Activated CD4-positive, alpha-beta T cell treated with anti-CD3 and anti-CD28 coated beads, Interleukin-2, Interleukin-4, amounts not matched to agents 100 ng/mL and 50 ng/mL, durations not matched to agents 16 hours and 8 hours (primary cell): ENCODE measurements around the gene MEP1B.
"Not testable (repeated sequence)": the region's sequence is repeated elsewhere in the genome, so short reads cannot be mapped to it uniquely, and the experiment has no call there.

Source experiments
- DNase-seq: peaks from one replicate; pipeline ENCODE4 v3.0.0-alpha.2; 2020; ENCODE audit warnings: low spot score

MEP1B gene

DNA sequence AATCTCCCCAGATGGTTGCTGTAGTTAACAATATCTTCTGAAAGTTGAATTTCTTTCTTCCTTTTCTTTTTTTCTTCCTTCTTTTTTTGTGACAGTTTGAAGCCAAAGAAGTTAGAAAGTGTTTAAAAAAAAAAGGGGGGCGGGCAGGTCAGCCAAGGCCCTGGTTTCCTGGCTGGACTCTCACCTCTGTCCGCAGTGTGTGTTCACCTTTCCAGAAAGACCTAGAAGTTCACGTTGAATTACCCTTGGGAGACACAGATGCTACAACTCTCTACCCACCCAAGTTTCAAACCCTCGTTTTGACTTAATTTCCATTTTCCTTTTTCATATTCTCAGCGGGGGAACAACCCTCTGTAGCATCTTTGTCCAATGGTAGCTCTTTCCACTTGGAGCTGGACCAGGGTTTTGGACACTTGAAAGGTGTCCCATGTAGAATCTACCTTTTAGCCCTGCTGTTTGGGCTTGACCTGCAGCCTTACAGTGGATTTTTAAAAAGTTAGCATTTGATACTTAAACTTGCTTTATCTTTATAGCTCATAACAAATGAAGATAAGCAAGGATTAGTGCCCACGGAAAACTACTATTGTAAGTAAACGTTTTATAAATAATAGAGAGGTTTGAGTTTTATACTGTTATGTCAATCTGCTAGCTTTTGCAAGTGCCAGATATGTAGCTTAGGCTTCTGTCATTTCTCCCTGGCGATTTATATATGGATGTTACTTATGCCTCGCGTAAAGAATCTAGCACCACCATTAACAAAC, 20.0 kb downstream of the MEP1B start:
- no peak for DNase-seq

- no peak for DNase-seq
Observed at GRCh38 chr18:32213693-32214092, 23.9 kb downstream of the MEP1B start.

GRCh38 chr18:32216390-32216789, 26.6 kb downstream of the MEP1B start:
- DNase-seq: no peak

GRCh38 chr18:32219431-32220018, 29.7 kb downstream of the MEP1B start:
- no peak for DNase-seq

DNA sequence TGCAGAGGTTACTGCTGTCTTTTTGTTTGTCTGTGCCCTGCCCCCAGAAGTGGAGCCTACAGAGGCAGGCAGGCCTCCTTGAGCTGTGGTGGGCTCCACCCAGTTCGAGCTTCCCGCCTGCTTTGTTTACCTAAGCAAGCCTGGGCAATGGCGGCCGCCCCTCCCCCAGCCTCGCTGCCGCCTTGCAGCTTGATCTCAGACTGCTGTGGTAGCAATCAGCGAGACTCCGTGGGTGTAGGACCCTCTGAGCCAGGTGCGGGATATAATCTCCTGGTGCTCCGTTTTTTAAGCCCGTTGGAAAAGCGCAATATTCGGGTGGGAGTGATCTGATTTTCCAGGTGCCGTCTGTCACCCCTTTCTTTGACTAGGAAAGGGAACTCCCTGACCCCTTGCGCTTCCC, 43.5 kb downstream of the MEP1B start:
- DNase-seq: not testable (repeated sequence)

DNA sequence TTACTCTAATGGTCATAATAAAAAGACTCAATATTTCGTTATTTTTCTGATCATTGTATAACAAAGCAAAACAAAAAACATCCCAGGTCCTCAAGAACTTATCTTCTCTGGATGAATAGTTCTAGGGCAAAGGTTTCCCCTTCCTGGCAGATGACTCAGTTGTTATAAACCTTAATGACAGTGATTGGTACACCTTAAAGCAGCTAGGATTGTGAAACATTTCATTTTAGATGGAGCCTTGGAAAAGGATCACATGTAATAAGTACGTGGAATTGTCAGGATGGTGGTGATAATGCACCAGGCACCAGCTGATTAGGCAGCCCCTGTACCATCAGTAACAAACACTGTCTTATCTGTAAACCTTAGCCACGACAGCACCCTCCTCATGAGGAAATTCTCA, 47.2 kb downstream of the MEP1B start:
- DNase-seq: no peak

GRCh38 chr18:32238635-32239268, 48.9 kb downstream of the MEP1B start:
- no peak for DNase-seq

DNA sequence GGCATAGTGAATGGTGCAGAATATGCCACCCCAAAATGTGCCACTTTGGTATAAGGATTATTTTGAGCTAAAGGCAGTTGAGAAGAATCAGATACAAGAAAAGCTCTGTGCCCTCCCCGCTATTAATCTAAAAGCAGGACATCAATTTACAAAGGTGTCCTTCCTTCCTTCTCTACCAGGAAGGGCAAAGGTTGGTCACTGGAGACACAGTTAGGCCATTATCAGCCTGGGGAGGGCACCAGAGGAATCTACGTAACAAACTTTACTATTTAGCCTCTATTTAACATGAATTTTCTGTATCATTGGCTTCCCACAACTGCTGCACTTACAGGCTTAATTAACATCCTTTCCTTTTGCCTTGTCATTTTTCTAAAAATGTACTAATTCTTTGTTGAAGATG, 52.6 kb downstream of the MEP1B start:
- no peak for DNase-seq

- no peak for DNase-seq
Observed at GRCh38 chr18:32243358-32243757, 53.5 kb downstream of the MEP1B start.

GRCh38 chr18:32244881-32245280, 55.0 kb downstream of the MEP1B start:
- DNase-seq: no peak

DNA sequence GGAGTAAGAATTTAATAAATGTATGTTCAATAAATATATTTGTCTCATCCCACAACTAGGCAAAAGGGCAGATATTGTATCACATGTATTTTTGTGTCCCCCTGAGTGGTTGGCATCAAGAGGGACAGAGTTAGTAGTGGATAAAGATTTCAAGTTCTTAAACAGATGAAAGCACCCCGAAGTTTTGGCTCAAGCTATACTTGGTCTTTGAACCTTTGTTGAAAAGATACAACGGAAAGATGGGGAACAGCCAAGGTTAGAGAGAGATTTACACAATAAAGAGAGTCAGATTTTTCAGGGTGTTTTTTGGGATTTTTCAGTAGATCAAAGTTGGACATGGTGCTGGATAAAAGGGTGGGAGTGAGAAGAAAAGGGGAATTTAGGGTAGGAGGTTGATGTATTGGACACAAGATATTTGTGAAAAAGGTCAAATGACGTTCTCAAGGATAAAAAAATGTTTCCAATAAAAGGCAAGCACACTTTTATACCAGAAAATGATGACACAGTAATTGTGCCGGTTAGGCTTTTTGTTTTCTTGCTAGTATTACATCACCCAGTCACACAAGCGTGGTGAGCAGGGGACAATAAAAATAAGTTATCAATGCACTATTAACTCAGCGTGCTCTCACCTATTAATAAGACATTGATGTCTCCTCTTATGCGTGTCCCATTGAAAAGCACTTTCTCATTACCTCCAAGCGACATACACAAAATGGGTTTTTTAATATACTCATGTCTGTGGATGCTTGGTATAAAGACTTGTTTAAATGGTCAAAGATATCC, 59.5 kb downstream of the MEP1B start:
- no peak for DNase-seq

GRCh38 chr18:32251466-32251865, 61.6 kb downstream of the MEP1B start:
- DNase-seq: no peak

DNA sequence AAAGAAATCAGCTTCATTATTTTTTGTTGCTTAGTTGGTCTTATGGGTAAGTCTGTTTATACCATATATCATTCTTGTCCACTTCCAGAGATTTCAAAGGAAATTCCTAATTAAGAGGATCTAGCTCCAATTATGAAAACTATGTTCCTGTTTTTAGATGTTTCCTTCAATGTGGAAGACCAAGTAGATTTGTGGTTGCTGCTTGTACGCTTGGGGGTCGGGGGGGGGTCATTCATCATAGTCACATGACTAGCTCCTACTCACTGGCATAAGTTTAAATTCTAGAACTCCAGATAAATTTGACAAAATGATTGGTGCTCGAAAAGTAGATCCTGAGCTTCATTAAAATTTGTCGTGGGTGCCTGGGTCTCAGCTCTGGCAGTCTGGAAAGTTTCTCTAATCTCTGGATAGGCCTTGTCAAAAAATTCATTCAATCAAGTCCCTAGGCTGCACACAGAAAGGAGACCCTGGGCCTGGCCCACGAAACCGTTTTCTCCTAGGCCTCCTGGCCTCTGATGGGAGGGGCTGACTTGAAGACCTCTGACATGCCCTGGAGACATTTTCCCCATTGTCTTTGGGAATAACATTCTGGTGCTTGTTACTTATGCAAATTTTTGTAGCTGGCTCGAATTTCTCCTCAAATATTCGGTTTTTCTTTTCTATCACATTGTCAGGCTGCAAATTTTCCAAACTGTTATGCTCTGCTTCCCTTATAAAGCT, 62.5 kb downstream of the MEP1B start:
- DNase-seq: no peak

- DNase-seq: no peak
Observed at GRCh38 chr18:32255570-32255969, 65.7 kb downstream of the MEP1B start.

DNA sequence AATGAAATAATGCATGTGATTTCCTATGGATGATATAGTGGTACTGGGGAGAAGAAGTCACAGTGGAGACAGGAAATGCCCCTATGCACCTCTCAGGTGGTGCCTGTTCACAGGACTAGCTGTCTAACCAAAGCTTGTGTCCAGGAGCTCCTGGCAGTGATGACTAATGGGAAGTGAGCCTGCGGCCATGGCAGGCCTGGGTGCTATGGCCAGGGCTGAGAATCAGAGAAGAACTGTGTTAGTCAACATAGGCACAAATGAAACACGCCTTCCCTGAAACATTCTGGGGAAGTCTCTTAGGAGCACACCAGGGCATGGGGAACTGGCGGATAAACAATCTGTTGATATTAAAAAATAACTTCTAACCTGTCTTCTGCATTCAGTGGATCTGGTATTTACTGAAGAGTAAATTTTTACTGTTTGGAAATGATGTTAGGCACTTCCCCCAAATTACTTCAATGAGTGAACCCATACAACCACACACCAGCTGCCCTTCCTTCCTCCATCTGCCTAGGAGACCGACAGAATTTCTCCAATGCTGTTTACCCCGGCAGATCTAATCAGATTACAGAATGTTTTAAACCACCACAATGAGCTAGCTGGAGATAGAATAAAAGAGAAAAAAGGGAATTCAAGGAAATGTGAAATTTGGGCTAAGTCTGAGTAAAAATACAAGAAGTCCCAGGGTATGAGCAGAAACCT, 67.4 kb downstream of the MEP1B start:
- DNase-seq: no peak

- no peak for DNase-seq
Observed at GRCh38 chr18:32258148-32258547, 68.3 kb downstream of the MEP1B start.

GRCh38 chr18:32258558-32259204, 68.8 kb downstream of the MEP1B start:
- no peak for DNase-seq

GRCh38 chr18:32259553-32259952, 69.7 kb downstream of the MEP1B start:
- DNase-seq: no peak

DNA sequence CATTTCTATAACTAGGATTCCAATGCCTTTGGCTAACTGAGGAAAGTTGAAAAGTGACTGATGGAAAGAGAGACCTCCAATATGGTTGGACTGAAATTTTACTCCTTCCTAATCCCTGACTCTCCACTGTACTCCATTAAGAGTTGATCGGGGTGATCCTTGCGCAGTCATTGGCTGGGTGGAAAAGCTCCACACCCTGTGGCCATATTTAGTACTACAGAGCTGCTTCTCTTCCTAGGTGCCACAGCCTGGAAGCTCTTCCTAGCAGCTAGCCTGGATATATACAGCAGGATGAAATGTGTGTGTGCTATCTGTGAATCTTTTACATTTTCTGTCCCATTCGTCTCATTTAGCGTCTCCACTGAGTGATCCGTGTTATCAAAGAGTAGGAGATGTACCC, 71.2 kb downstream of the MEP1B start:
- DNase-seq: no peak

DNA sequence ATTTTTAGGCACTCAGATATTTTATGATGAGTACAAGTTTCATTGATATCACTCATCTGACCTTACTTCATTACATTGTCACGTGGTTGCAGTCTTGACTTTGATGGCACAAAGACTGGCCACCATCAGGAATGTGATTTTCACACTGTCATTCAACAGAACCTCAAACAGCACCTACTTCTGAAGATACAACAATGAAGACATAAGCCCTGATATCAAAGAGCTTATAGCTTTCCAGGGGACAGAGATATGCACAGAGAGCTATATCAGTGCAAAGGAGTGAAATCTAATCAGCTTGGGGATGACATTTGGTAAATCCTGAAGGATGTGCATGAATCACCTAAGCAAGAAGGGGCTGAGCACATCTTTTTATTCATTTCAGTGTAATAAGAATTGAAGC, 72.3 kb downstream of the MEP1B start:
- DNase-seq: no peak

- no peak for DNase-seq
Observed at GRCh38 chr18:32264401-32264800, 74.6 kb downstream of the MEP1B start.
